Measurements from ENCODE around the gene TMEM209.
"Not testable (repeated sequence)": the region's sequence is repeated elsewhere in the genome, so short reads cannot be mapped to it uniquely, and the experiment has no call there.

TMEM209 gene

GRCh38 chr7:130216750-130217149 is 11.5 kb upstream of the TMEM209 start:
- DNase-seq = no peak

- DNase-seq = no peak
These were observed 10.8 kb upstream of the TMEM209 start for GRCh38 chr7:130216025-130216424.

GRCh38 chr7:130213828-130214227 is 8.6 kb upstream of the TMEM209 start:
- no peak for DNase-seq

GRCh38 chr7:130210181-130210935 is 5.2 kb upstream of the TMEM209 start:
- peak; percentile 27 for DNase-seq

GRCh38 chr7:130208516-130208915 is 3.3 kb upstream of the TMEM209 start:
- DNase-seq = no peak

- no peak for DNase-seq
These were observed 2.4 kb upstream of the TMEM209 start, which contains the start of gene SSMEM1 for GRCh38 chr7:130207642-130208041. TSS of gene SSMEM1 (plus strand) at chr7:130207860. CDS start at chr7:130207911, 51 bp downstream.

GRCh38 chr7:130207033-130207432 is 1.8 kb upstream of the TMEM209 start:
- DNase-seq = no peak

- no peak for DNase-seq
These were observed 3.4 kb downstream of the TMEM209 start for GRCh38 chr7:130201796-130202195.

GRCh38 chr7:130197094-130197493 is 8.1 kb downstream of the TMEM209 start:
- DNase-seq = no peak

GRCh38 chr7:130196476-130196875 is 8.7 kb downstream of the TMEM209 start:
- no peak for DNase-seq

- DNase-seq = no peak
These were observed 9.8 kb downstream of the TMEM209 start for GRCh38 chr7:130195396-130195795.

- no peak for DNase-seq
These were observed 13.4 kb downstream of the TMEM209 start for GRCh38 chr7:130191791-130192190.

GRCh38 chr7:130189343-130189742 is 15.9 kb downstream of the TMEM209 start:
- no peak for DNase-seq

GRCh38 chr7:130187360-130187759 is 17.8 kb downstream of the TMEM209 start:
- DNase-seq = no peak

GRCh38 chr7:130184349-130184748 is 20.9 kb downstream of the TMEM209 start:
- not testable (repeated sequence) for DNase-seq

GRCh38 chr7:130182990-130183389 is 22.2 kb downstream of the TMEM209 start:
- DNase-seq = no peak

- no peak for DNase-seq
These were observed 24.0 kb downstream of the TMEM209 start for GRCh38 chr7:130181263-130181605.

GRCh38 chr7:130180571-130181262 is 24.5 kb downstream of the TMEM209 start:
- DNase-seq = no peak

- no peak for DNase-seq
These were observed 25.6 kb downstream of the TMEM209 start for GRCh38 chr7:130179631-130180030.

GRCh38 chr7:130178251-130178650 is 27.0 kb downstream of the TMEM209 start:
- DNase-seq = no peak

- DNase-seq = no peak
These were observed 30.8 kb downstream of the TMEM209 start for GRCh38 chr7:130174237-130174959.

GRCh38 chr7:130162196-130162595 is 43.0 kb downstream of the TMEM209 start:
- DNase-seq = no peak

GRCh38 chr7:130160455-130160854 is 44.8 kb downstream of the TMEM209 start:
- no peak for DNase-seq

GRCh38 chr7:130160023-130160422 is 45.2 kb downstream of the TMEM209 start:
- no peak for DNase-seq

Measured in NCI-H146 (cell line).